EL (cell line): ENCODE measurements around the gene PTCH2.
"Not testable (repeated sequence)": the region's sequence is repeated elsewhere in the genome, so short reads cannot be mapped to it uniquely, and the experiment has no call there.

Source experiments
- DNase-seq: peaks from one replicate; pipeline ENCODE4 v3.0.0-alpha.2; 2016

The PTCH2 gene

DNA sequence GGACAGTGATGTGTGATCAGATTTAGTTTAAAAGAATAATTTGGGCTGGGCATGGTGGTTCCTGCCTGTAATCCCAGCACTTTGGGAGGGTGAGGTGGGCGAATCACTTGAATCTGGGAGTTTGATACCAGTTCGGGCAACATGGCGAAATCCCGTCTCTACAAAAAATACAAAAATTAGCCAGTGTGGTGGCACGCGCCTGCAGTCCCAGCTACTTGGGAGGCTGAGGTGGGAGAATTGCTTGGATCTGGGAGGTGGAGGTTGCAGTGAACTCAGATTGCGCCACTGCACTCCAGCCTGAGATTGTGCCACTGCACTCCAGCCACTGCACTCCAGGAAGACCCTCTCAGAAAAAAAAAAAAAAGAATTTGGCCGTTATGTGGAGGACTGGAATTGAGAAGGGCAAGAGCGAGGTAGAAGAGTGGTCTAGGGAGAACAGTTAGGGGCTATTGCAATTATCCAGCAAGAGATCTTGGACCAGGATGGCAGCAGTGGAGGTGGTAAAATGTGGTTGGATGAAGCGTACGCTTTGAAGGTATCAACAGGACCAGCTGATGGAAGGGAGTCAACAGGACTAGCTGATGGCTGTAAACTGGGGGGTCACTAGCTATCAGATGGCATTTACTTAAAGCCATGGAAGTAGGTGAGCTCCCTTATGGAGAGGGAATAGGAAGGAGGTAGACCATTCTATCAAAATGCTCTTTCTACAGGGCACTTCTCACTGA is 25.1 kb downstream of the PTCH2 start:
- DNase-seq: no peak

DNA sequence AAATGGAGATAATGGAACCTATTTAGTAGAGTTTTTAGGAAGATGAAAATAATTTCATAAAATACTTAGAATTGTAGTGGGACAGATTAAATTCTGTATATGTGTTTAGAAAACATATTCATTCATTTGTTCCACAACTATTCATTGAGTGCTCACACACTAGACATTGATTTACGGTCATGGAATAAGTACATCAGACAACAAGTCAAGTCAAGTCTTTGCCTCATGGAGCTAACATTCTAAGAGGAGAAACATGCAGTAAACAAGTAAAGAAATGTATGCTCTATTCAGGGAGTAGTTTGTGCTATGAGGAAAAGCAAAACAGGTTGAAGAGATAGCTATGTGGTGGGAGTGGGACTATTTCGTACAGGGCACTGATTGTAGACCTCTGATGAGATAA is 25.7 kb downstream of the PTCH2 start:
- no peak for DNase-seq

DNA sequence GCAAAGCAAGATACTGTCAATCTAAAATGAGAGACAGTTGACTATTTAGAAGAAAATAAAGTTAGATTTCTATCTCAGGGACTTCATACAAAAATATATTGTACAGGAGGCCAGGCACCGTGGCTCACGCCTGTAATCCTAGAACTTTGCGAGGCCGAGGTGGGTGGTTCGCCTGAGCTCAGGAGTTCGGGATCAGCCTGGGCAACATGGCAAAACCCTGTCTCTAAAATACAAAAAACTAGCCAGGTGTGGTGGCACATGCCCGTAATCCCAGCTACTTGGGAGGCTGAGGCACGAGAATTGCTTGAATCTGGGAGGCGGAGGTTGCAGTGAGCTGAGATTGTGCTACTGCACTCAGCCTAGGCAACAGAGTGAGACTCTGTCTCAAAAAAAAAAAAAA is 27.1 kb downstream of the PTCH2 start:
- DNase-seq: not testable (repeated sequence)

DNA sequence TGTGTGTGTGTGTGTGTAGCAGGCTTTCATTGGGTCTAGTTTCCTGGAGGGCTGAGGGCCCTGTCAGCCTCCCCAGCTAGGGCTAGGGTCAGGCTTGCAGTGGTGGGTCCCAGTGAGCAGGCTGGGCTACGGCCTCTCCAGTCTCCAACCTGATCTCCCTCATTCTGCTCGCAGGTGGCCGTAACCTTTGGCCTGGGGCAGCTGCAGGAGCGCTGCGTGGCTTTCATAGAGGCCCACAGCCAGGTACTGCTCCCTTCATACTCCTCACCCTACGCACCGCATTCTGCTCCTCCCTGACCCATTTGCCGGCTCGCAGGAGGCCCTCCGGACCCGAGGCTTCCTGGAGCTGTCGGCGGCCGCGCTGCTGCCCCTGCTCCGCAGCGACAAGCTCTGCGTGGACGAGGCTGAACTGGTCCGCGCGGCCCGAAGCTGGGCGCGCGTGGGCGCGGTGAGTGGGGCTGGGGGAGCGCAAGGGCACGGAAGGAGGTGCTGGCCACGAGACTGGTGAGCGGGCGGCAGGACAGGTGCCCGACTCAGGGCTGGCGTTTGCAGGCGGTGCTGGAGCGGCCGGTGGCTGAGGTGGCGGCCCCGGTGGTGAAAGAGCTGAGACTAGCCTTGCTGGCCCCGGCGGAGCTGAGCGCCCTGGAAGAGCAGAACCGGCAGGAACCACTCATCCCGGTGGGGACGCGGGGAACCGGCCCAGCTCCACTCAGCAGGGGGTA is 30.1 kb downstream of the PTCH2 start:
- DNase-seq: no peak

DNA sequence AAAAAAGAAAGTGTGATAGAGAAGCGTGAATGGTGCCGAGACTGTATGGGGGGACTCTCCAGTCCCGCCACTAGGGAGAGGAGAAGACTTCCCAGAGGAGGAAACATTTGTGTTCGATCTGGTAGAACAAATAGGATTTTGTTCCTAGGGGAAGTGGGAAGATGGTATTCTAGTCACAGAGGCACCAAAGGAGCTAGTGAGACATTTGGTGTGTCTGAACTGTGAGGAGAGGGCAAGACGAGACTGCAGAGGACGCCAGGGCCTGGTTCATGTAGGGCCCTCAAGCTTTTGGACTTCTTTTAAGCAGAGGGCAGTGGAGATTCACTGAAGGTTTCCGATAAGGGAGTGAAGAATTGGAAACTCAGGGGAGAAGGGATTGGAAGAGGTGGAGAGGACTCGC is 31.8 kb downstream of the PTCH2 start:
- no peak for DNase-seq

DNA sequence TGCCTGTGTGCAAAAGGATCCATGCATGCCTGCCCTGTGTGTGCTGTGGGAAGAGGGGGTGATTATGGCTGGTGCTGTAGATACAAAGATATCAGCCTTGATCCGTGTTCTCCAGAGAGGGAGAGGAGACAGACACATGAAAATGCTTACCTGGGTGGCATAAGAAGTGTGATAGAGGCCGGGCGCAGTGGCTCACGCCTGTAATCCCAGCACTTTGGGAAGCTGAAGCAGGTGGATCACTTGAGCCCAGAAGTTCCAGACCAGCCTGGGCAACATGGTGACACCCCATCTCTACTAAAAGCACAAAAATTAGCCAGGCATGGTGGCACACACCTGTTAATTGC is 32.3 kb downstream of the PTCH2 start:
- DNase-seq: not testable (repeated sequence)

DNA sequence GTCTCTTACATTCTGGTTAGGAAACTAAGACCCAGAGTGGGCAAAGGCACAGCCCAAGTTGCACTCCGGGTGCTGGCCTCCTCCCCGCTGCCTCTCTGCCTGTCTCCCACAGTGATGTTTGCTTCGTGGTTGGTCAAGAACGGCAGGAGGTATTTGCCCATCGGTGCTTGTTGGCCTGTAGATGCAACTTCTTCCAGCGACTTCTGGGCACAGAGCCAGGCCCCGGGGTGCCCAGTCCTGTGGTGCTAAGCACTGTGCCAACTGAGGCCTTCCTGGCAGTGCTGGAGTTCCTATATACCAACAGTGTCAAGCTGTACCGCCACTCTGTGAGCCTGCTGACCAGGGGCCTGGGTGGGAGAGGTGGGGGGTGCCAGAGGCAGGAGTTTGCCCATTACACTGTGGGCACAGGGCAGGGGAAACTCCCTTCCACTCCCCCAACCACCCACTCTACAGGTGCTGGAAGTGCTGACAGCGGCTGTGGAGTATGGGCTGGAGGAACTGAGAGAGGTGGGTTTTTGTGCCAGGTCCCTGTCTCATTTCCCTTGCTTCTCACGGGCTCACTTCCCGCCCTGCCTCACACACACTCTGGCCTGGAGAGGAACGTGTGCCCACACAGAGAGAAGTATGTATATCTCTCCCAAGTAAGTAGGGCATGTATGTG is 32.8 kb downstream of the PTCH2 start:
- DNase-seq: peak; percentile 41

DNA sequence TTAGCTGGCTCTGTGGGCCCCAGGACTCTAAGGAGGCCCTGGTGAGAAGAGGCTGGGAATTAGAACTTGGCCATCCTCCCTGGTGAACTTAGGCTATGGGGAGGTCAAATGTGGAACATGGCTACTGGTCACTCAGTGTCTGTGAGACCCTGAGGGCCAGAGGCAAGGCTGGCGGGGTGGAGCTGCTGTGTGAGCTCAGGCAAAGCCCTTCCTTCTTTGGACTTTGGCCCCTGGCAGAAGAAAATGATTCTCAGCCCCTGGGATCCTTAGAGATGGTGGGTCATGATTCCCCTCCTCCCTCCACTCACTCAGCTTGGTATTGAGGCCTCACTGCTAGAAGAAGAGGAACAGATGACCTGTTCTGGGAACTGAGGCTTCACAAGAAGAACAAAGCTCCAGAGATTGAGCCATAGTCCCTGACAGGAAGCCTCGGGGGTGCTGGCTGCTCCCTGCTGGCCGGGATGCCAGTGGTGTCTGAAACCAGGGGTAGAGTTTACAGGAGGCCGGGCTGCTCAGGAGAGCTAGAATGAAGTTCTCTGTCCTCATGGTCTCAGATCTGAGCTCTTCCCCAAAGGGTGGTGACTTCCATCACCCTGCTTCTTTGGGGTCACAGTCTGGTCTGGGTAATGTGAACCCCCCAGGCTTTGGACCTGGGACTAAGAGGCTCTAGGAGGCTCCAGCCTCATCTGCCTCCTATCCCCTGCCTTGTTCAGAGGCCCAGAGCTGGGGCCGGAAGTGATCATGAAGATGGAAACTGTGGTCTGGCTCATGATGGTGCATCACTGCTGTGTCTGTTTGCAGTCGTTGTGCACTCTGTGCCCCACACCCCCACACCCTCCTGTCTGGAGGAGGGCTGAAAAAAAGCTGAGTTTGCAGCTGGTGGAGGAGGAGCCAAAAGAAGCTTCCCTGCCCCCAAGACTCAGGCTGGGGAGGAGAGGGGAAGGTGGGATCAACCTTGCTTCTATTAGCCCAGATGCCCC is 33.8 kb downstream of the PTCH2 start:
- DNase-seq: peak; percentile 68

DNA sequence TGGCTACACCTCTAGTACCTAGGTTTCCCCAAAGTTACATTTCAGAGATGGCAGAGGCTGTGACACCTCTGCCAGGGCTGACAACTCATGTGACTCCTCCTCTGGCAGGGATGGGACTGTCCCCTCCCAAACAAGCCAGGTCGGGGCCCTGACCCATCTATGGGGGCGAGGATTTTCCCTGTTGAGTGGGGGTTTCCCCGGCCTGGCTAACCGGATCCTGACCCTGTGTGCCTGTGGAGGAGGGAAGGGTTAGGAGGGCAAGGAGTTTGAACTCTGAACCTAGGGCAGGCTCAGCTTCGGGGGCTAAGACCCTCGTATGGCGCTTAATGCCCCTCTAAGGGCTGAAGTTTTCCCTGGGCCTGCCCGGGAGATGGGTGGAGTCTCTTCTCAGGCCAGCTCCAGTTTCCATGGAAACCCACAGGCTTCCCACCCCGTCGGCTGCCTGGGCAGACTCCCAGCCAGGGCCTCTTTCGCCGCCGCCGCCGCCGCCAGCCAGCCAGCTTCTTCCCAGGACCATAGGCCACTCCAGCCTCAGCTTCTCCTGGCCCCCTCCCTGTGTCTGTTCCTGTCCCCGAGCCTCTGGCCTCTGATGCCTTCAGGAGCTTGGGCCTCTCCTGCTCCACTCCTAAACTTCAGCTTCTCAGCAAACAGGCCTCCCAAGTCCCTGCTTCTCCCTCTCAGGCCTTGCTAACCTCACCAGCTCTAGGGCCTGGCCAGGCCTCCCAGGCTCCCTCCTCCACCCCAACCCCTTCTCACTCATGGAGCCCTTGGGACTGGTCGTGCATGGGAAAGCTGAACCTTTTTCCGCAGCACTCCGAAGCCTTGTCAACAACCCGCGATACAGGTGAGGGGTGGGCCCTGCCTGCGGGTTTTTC is 34.8 kb downstream of the PTCH2 start, which contains the start of gene BTBD19:
BTBD19 (plus strand) TSS at position 461 of the 875 bp plus-strand sequence; CDS start at position 759, 298 bp downstream.
- DNase-seq: peak; percentile 91

DNA sequence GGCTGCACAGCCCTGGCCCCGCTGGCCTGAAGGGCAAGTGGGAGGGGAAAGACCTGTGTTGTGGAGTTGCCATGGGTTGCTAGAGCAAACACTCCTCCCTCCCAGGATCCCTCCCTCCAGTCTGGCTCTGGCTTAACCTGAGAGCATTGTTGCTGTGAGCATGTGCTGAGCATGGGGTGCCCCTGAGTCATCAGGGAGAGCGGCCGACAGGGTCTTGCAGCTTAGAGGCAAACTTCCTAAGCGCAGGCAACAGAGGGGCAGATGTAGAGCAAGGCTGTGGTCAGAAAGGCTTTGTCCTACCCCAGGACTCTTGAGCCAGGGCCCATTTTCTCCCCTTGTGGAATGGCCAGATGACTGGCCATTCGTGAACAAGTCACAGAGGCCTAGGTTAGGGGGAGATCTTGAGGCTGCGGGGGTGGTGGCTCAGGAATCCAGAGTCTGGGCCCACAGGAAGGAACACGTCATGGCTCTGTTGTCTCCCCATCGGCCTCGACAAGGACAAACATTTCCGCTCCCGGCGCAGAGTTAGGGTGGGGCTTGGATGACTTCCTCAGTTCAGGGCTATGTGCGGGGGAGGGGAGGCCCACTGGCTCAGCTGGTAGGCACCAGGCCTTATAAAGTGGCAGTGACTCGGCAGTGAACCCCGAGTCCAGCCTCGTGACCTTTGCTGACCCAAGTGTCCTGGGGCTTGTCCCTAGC is 35.5 kb downstream of the PTCH2 start:
- DNase-seq: peak; percentile 100

DNA sequence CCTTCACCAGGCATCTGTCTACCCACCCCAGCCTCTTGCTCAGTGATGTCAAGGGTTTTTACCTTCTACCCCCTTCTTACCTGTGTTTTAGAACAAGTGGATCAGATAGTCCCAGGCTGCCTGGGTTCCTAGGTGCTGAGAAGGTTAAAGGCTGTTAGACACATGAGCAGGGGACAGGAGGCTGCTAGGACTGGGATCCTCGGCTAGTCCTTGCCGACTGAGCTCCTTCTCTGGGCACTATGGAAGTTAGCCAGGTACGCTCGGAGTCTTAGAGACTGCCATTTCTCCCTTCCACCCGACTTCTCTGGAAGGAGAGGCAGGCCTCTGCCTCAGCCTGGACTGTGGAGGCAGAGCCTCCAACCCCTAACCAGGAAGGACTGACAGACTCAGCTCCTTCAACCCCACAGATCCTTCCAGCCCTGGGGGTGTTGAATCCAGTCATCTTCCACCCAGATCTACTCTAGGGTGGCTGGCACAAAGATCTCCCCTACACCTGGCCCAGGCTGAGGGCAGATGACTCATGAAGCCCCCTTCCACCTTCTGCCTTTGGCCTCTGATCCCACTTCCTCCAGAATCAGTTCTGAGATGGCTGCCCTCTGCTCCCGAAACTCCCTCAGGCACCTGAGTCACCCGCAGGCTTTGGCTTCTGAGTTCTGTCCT is 36.2 kb downstream of the PTCH2 start, which contains the start of gene DYNLT4:
DYNLT4 (minus strand) TSS at position 648 of the 660 bp plus-strand sequence. CDS start 683 bp downstream, outside the sequence.
- no peak for DNase-seq

DNA sequence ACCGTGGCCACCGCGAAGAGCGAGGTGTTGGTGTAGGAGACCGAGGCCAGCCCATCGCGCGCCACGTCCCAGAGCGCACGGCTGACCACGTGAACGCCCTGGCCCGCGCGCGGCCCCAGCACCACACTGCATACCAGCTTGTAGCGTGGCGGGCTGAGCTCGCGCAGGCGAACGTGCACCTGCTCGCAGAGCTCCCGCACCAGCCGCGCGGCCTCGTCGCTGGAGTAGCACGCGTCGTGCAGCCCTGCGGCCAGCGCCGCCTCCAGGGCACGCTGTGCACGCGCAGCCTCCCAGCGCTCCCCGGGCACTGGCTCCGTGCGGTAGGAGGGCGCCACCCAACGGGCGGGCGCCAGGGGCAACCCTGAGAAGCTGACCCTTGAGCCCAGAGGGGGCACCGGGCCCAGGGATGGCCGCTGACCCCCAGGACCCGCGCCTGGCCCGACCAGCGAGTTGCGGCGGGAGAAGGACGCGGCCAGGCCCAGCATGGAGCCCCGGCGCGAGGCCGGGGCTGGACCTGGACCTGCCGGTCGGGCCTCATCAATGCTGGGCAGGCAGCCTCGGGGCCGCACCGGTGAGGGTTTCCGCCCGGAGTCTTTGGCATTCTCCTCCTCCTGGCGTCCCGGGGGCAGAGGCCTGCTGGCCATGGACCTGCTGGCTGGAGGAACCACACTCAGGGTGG is 36.9 kb downstream of the PTCH2 start:
- no peak for DNase-seq

DNA sequence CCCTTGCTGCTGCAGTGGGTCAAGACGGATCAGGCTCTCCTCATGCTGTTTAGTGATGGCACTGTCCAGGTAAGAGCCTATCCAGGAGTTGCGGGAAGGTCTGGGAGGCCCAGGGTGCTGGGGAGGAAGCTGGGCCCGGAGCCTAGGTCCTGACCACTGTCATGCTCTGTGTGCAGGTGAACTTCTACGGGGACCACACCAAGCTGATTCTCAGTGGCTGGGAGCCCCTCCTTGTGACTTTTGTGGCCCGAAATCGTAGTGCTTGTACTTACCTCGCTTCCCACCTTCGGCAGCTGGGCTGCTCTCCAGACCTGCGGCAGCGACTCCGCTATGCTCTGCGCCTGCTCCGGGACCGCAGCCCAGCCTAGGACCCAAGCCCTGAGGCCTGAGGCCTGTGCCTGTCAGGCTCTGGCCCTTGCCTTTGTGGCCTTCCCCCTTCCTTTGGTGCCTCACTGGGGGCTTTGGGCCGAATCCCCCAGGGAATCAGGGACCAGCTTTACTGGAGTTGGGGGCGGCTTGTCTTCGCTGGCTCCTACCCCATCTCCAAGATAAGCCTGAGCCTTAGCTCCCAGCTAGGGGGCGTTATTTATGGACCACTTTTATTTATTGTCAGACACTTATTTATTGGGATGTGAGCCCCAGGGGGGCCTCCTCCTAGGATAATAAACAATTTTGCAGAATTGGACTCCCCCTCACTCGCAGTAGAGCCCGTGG is 37.6 kb downstream of the PTCH2 start:
- DNase-seq: no peak

DNA sequence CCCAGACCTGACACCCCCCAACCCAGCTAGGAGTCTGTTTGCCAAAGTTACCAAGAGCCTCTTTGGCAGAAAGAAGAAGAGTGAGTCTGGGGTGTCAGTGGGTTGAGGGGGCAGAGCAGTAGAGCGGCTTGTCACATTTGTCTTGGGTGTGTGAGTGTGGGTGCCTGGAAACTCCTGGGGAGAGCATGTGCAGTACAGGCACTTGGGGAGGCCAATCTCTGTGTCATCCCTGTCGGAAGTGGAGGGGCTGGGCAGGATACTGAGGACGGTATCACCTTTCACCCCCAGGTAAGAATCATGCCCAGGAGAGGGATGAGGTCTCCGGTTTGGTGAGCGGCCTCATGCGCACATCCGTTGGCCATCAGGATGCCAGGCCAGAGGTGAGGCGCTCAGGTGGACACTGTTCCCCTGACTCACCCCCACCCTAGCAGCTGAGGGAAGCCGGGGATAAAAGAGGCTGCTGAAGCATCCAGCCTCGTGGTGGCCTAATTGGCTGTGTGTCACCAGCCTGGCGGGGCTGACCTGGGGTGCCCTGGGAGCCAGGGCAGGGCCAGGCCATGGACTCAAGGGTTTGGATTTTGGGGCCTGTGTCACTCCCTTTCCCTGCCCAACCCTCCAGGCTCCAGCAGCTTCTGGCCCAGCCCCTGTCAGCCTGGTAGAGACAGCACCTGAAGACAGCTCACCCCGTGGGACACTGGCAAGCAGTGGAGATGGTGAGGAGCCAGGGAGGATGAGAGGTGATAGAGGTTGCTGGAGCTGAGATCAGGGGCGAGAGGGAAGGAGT is 39.5 kb downstream of the PTCH2 start:
- DNase-seq: no peak

DNA sequence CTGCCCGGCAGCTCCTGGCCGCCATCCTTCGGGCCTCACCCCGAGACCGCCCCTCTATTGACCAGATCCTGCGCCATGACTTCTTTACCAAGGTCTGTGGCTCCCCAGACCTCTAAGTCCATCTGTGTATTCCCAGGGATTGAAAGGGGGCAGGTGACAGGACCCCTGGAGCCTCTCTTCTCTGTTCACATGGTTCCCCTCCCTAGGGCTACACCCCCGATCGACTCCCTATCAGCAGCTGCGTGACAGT is 40.1 kb downstream of the PTCH2 start:
- no peak for DNase-seq

DNA sequence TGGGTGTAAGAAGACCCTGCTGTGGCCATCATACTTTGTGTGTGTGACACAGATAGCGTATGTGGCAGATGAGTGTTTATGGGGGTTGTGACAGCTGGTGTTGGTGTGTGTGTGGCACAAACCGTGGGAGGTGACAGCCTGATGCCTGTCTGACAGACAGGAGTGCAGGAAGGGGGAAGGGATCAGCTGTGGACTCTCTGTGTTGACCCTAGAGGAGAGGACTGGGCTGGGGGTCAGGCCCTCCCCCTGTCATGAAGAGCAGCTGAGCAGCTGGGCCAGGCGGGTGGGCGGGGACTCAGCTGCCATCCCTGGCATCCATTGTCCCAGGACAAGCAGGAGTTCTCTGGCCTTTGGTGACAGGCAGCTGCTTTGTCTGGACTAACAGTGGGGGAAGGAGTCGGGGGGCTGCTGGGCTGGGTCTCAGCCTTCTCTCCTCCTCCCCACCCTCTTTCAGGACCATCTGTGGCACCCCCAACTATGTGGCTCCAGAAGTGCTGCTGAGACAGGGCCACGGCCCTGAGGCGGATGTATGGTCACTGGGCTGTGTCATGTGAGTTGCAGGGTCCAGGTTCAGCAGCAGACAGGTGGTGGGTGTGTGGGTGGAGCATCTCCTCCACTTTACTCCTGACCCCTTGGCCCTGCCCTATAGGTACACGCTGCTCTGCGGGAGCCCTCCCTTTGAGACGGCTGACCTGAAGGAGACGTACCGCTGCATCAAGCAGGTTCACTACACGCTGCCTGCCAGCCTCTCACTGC is 40.6 kb downstream of the PTCH2 start:
- no peak for DNase-seq

DNA sequence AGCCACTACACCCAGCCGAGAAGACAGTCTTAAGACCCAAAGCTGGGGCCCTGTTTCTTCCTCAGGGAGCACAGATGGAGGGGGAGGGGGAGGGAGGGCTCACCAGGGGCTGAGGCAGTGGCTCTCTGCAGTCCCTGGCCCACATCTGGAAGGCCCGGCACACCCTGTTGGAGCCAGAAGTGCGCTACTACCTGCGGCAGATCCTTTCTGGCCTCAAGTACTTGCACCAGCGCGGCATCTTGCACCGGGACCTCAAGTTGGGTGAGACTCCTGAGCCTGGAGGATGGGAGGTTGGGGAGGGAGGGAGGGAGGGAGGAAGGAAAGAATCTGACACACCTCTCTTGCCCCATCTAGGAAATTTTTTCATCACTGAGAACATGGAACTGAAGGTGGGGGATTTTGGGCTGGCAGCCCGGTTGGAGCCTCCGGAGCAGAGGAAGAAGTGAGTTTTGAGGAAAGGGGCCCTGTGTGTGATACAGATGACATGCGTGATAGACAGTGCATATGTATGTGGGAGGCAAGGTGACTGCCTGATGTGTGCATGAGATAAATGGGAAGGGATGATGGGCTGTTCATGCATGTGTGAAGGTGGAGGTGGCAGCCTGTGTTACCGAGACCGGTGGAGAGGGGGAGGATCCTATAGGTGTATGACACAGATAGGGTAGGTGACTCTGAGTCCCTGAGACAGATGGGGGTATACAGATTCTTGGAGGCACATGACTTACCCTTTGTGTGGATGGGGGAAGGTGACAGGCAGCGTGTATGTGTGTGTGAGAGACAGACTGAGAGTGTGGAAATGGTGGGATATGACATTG is 41.4 kb downstream of the PTCH2 start:
- no peak for DNase-seq
